ENCODE measurements around the gene ZSCAN23. TPM values are rescaled to one million over a fixed set of nuclear protein-coding genes. Genes with fewer than 3 reads are reported as not detected.
"Not testable (repeated sequence)": the region's sequence is repeated elsewhere in the genome, so short reads cannot be mapped to it uniquely, and the experiment has no call there.

Gene ZSCAN23
- under 1 TPM; 0.46 to 0.76 (median 0.69) TPM for total RNA-seq

DNA sequence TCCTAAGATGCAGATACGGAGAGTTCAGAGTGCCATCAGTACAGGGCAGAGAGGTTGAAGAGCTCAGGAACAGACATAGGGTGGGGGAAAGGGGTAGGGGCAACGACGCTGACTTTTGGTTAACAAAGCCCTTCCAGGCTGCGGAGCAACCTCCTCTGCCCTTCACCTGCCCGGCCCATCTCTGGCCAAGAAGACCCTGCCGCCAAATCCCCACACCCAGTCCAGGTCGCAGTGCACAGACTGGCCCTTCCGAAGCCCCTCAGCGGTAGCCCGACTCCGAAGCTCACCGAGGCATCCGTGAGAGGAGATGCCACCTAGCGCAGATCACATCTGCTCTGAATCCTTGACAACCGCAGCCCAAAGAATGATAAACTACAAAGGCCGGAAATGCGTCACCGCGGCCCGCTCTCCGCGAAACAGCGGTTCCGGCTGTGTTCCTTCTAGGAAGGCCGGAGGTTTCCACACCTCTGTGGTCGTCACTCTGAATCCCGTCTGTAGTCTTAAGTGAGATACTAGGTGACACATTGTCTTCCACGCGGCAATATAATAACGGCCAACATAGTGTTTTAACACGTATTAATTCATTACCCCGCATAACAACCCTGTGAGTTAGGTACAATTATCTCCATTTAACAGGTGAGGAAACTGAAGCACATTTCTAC lies at the start of gene ZSCAN23:
Gene ZSCAN23, minus strand, starts transcription at position 380 of the 662 bp plus-strand sequence. CDS start 7,225 bp downstream, outside the sequence.
- Mint-ChIP-seq H3K36me3 (ENCODE audit: insufficient read depth) (peaks cover 3% of the 10 kb centered on the region), H3K4me3 (peak within 1 kb of the TSS; percentile 98), H3K27me3 (ENCODE audit: low read depth) (peaks cover 41% of the 10 kb centered on the region), H3K9me3 (peaks cover 8% of the 10 kb centered on the region), H3K4me1 (ENCODE audit: low read depth) (peaks cover 26% of the 10 kb centered on the region)
- DNase-seq (peak; percentile 77), ATAC-seq (peak; percentile 95 to 96)

DNA sequence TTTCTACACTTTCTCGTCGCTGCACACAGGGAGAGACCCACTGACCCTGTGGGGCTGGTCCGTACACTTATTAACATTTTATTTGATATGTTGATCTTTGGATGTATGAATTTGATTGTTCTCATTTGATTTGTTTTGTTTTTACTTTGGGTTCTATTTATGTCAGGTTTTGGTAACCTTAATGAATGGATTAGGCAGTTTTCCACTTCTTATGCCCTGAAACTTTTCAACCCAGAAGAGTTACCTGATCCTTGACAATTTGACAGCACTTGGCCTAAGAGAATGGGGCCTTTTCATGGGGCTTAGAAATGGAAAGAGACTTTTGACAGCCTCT lies 48.7 kb upstream of the ZSCAN23 start:
- no peak overlapping the region for H3K4me3 Mint-ChIP-seq
- H3K9me3 Mint-ChIP-seq = no peaks in the 10 kb centered on the region
- peaks cover 19% of the 10 kb centered on the region for H3K4me1 Mint-ChIP-seq (ENCODE audit: low read depth)
- H3K27me3 Mint-ChIP-seq (ENCODE audit: low read depth) = peaks cover 61% of the 10 kb centered on the region
- DNase-seq (no peak), ATAC-seq (no peak)
- no peaks in the 10 kb centered on the region for H3K36me3 Mint-ChIP-seq (ENCODE audit: insufficient read depth)

DNA sequence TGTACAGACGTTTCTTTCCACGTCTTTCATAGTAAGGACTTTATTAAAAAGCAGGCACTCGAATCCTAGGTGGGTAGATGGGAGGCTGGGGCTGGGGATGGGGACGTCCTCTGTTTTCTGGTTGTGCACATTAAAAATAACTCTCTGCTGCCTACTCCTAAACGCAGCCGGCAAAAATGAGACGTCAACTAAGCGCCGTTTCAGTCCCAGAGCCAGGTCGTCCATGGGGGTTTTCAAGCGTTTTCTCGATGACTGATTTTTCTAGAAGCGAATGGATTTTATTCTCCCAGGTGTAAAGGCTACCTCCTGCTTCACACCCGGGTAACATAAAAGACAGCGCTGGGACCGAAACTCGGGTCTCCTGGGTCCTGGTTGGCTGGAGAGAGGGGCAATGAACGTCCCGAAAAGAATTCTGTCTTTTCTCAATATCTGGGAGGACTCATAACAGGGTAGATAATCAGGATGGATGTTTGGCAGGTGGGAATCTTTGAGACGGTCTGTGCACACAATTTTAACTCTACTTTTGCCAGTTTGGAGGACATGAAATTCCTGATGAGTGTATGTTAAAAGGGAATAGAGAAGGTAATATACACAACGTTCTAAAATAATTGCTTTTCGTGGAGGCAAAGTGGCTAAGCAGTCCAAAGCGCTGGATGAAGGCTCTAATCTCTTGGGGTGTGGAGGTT lies 47.1 kb upstream of the ZSCAN23 start:
- Mint-ChIP-seq H3K9me3 (no peaks in the 10 kb centered on the region), H3K27me3 (ENCODE audit: low read depth) (peaks cover 62% of the 10 kb centered on the region), H3K36me3 (ENCODE audit: insufficient read depth) (no peaks in the 10 kb centered on the region), H3K4me3 (peak overlapping the region; percentile 68), H3K4me1 (ENCODE audit: low read depth) (peaks cover 19% of the 10 kb centered on the region)
- ATAC-seq (peak; percentile 16 to 40), DNase-seq (no peak)

DNA sequence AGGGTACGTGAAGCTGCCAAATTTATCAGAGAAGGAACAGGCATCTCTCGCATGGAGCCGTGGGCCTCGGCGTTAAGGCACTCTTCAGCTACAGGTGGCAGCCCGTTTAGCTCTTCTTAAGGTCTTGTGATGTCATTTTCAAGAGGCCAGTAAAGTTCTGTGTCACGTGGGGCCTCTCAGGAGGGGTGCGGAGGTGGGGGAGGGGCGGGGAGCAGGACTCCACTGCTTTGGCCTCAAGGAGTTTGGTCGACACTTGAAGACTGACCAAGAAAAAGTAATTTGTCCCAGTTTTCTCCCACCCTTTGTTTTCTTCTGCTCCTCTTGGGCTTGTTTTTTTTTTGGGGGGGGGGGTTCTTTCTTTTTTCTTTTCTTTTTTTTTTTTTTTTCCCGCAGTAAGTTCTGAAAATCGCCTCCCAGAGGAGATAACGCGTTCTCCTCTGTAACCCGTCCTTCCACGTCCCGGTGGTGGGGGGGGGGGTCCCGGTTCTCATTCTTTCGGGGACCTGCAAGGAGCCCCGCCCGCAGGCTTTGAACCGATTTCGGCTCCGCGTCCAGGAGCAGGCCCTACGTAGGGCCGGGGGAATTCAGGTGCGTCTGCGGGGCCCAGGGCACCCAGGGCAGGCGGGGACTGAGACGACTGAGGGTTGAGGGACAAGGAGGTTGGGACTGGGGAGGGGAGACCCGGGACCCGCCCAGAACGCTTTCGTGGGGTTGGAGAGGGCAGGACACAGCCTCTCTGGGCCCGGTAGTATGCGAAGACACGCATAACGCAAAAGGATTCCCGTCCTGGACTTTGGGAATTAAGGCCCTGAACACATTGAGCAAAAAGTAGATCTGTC lies 46.3 kb upstream of the ZSCAN23 start:
- ATAC-seq (peak; percentile 69 to 77), DNase-seq (peak; percentile 12)
- peaks cover 19% of the 10 kb centered on the region for H3K4me1 Mint-ChIP-seq (ENCODE audit: low read depth)
- no peaks in the 10 kb centered on the region for H3K36me3 Mint-ChIP-seq (ENCODE audit: insufficient read depth)
- H3K4me3 Mint-ChIP-seq = peak overlapping the region; percentile 68
- H3K9me3 Mint-ChIP-seq = no peaks in the 10 kb centered on the region
- peaks cover 62% of the 10 kb centered on the region for H3K27me3 Mint-ChIP-seq (ENCODE audit: low read depth)

DNA sequence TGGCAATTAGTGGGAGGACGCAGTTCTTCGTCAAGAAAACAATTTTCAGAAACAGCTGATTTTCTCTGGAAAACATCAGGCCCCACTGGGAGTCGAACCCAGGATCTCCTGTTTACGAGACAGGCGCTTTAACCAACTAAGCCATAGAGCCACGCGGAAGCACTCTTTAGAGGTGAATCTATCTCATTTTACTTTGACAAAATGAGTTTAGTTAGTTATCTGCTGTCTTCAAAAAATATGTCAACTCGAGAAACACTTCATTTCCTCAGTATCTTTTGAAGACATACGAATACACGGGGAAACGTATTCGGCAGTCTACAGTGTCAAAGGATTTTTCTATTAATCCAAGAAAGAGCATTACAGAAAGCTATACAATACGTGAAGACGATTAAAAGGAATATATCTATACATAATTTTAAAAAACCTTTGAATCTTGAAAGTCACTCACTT lies 45.6 kb upstream of the ZSCAN23 start:
- Mint-ChIP-seq H3K27me3 (ENCODE audit: low read depth) (peaks cover 60% of the 10 kb centered on the region), H3K36me3 (ENCODE audit: insufficient read depth) (no peaks in the 10 kb centered on the region), H3K4me3 (peak overlapping the region; percentile 68), H3K4me1 (ENCODE audit: low read depth) (peaks cover 19% of the 10 kb centered on the region), H3K9me3 (no peaks in the 10 kb centered on the region)
- DNase-seq (no peak), ATAC-seq (peak in 1 of 2 donors; percentile 20)

DNA sequence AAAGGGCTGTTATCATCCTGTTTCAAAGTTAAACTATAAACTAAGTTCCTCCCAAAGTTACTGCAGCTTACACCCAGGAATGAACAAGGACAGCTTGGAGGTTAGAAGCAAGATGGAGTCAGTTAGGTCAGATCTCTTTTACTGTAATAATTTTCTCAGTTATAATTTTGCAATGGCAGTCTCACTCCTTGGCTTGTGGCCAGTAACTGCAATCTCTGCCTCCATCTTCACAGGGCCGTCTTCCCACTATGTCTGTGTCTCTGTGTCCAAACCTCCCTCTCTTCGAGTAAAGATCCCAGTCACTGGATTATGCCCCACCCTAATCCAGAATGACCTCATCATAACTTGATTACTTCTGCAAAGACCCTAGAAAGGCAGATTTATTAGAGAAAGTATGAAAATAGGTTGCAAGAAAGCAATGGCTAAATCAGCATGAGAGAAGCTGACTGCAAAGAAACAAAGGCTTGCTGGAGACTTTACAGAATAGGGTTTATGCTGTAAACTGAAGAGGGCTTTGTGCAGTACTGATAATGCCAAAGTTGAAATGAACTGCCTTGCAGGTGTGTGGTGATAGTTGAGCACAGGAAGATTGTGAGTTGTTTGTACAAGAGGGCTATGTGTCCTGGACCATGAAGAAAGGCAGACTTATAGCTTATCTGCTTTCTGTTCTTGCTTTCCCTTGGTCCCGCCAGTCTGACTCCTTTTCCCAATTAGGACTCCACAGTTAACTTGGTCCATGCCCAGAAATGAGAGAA lies 43.9 kb upstream of the ZSCAN23 start:
- H3K9me3 Mint-ChIP-seq = no peaks in the 10 kb centered on the region
- H3K4me1 Mint-ChIP-seq (ENCODE audit: low read depth) = peaks cover 19% of the 10 kb centered on the region
- H3K36me3 Mint-ChIP-seq (ENCODE audit: insufficient read depth) = no peaks in the 10 kb centered on the region
- H3K4me3 Mint-ChIP-seq = no peak overlapping the region
- peaks cover 60% of the 10 kb centered on the region for H3K27me3 Mint-ChIP-seq (ENCODE audit: low read depth)
- ATAC-seq (no peak), DNase-seq (no peak)

DNA sequence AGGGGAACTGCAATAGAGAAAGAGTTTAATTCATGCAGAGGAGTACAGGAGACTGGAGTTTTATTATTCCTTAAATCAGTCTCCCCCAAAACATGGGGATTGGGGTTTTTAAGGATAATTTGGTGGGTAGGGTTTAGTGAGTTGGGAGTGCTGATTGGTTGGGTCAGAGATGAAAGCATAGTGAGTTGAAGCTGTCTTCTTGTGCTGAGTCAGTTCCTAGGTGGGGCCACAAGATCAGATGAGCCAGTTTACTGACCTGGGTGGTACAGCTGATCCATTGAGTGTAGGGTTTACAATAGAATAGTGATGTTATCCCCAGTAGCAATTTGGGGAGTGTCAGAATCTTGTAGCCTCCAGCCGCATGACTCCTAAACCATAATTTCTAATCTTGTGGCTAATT lies 43.2 kb upstream of the ZSCAN23 start:
- Mint-ChIP-seq H3K4me1 (ENCODE audit: low read depth) (peaks cover 15% of the 10 kb centered on the region), H3K9me3 (no peaks in the 10 kb centered on the region), H3K4me3 (no peak overlapping the region), H3K27me3 (ENCODE audit: low read depth) (peaks cover 60% of the 10 kb centered on the region), H3K36me3 (ENCODE audit: insufficient read depth) (no peaks in the 10 kb centered on the region)
- DNase-seq (no peak), ATAC-seq (no peak)

DNA sequence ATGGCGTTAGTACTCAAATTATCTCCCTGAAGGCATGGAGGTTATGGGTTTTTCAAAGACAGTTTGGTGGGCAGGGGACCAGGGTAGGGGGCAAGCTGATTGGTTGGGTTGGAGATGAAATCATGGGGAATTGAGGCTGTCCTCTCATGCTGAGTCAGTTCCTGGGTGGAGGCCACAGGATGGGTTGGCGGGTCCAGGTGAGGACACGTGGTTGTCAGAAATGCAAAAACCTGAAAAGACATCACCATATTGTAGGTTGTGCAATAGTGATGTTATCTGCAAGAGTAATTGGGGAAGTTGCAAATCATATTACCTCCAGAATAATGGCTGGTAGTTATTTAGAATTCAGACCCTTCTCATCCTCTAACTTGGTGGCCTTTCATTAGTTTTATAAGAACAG lies 42.2 kb upstream of the ZSCAN23 start:
- Mint-ChIP-seq H3K4me1 (ENCODE audit: low read depth) (peaks cover 13% of the 10 kb centered on the region), H3K36me3 (ENCODE audit: insufficient read depth) (no peaks in the 10 kb centered on the region), H3K9me3 (no peaks in the 10 kb centered on the region), H3K4me3 (no peak overlapping the region), H3K27me3 (ENCODE audit: low read depth) (peaks cover 54% of the 10 kb centered on the region)
- no peak for DNase-seq
- no peak for ATAC-seq

DNA sequence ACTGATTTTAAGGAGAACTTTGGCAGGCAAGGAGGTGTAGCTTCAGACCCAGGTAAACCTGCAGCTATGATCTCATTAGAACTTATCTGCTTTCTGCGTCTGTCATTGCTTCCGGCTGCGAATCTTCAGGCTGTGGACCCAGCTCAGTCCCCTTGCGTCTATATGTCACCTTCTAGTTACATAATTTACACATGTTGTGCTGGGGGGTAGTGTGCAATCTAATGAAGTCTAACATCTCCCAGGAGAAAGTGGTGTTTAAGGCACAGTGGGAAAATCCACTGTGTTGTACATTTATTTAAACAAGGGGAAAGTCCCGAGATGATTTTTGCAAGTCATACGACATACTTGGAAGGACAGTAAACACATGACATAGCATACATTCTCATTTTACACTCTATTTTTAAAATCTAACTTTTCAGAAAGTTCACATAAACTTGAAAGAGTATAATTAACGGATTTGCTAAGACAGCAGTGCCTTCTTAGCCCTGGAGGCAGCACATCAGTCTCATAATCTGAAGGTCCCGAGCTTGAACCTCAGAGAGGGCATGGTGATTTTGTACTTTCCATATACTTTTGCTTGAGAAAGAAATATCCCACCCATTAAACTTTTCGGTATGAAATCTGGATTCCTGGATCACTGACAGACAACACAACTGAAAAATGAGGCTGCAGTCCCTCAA lies 37.1 kb upstream of the ZSCAN23 start:
- ATAC-seq (no peak), DNase-seq (no peak)
- H3K36me3 Mint-ChIP-seq (ENCODE audit: insufficient read depth) = no peaks in the 10 kb centered on the region
- no peaks in the 10 kb centered on the region for H3K9me3 Mint-ChIP-seq
- peaks cover 57% of the 10 kb centered on the region for H3K27me3 Mint-ChIP-seq (ENCODE audit: low read depth)
- peaks cover 3% of the 10 kb centered on the region for H3K4me1 Mint-ChIP-seq (ENCODE audit: low read depth)
- H3K4me3 Mint-ChIP-seq = no peak overlapping the region

DNA sequence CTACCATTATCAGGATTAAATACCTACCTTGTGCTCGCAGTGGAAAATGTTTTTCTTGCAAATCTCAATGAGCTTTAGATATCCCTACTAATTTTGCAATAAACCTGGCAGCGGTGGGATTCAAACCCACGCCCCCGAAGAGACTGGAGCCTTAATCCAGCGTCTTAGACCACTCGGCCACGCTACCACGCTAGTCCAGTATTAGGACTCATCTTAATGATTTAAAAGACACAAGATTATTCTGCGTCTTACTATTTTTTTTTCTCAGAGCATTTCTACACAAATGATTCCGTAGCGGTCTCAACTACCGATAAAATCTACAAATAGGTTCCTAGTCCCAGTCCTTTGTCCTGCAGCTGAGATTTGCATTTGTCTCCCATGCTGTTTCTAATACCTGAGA lies 35.2 kb upstream of the ZSCAN23 start:
- ATAC-seq = no peak
- Mint-ChIP-seq H3K9me3 (no peaks in the 10 kb centered on the region), H3K4me3 (no peak overlapping the region), H3K27me3 (ENCODE audit: low read depth) (peaks cover 66% of the 10 kb centered on the region), H3K36me3 (ENCODE audit: insufficient read depth) (no peaks in the 10 kb centered on the region), H3K4me1 (ENCODE audit: low read depth) (peaks cover 3% of the 10 kb centered on the region)
- DNase-seq = no peak

DNA sequence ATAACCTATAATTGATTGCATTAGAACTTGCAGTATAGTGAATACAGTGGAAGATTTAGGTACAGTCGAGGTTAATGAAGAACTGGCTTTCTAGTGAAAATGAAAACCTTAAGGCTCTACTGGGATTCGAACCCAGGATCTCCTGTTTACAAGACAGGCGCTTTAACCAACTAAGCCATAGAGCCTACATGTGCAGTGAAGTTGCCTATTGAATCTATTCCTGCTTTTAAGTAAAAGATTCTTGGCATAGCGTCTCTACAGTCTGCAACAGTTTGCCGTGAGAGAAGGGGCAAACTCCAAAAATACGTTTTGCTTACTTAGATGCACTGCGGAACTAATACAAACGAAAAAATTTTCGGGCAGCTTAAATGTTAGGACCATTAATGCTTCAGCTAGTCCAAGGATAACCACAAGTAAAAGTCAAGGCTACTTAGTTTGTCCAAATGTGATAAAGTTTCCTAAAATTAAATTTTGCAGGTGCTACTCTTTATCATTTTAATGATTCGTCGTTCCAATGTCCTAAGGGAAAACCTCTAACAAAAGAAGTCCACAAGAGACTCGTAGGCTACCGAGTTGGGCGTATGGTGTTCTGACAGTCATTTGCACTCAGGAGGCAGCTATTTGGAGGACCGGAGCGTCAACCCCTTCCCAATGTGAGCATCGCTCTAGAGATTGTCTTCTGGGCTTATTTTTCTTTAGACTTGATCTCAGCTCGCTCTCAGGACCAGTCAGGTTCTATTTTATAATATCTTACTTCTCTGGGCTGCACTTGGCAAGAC lies 31.3 kb upstream of the ZSCAN23 start:
- peak; percentile 66 to 73 for ATAC-seq
- Mint-ChIP-seq H3K9me3 (peaks cover 3% of the 10 kb centered on the region), H3K27me3 (ENCODE audit: low read depth) (peaks cover 60% of the 10 kb centered on the region), H3K4me3 (no peak overlapping the region), H3K36me3 (ENCODE audit: insufficient read depth) (no peaks in the 10 kb centered on the region), H3K4me1 (ENCODE audit: low read depth) (peaks cover 3% of the 10 kb centered on the region)
- no peak for DNase-seq

DNA sequence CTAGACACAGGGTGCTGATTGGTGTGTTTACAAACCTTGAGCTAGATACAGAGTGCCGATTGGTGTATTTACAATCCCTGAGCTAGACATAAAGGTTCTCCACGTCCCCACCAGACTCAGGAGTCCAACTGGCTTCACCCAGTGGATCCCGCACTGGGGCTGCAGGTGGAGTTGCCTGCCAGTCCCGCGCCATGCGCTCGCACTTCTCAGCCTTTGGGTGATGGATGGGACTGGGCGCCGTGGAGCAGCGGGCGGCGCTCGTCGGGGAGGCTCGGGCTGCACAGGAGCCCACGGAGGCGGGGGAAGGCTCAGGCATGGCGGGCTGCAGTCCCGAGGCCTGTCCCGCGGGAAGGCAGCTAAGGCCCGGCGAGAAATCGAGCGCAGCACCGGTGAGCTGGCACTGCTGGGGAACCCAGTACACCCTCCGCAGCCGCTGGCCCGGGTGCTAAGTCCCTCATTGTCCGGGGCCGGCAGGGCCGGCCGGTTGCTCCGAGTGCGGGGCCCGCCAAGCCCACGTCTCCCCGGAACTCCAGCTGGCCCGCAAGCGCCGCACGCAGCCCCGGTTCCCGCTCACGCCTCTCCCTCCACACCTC lies 26.0 kb upstream of the ZSCAN23 start:
- not testable (repeated sequence) for H3K9me3 Mint-ChIP-seq; H3K4me1 Mint-ChIP-seq (ENCODE audit: low read depth); H3K4me3 Mint-ChIP-seq; DNase-seq; H3K36me3 Mint-ChIP-seq (ENCODE audit: insufficient read depth); ATAC-seq
- peaks cover 40% of the 10 kb centered on the region for H3K27me3 Mint-ChIP-seq (ENCODE audit: low read depth)

DNA sequence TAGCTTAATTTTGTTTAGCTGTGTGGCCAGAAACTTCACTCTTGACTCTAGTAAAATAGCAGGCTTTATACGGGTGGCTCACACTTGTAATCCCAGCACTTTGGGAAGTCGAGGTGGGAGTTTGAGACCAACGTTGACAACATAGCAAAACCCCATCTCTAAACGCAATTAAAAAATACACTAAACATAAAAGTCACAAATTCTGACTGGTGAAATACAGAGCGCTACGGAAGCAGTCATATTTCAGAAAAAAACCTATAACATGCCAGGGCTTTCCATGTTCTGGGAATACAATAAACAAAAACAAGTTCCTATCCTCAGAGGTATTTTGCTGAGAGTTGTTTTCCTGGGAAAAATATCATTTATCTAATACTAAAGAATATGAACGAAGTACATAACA lies 24.8 kb upstream of the ZSCAN23 start:
- no peaks in the 10 kb centered on the region for H3K4me1 Mint-ChIP-seq (ENCODE audit: low read depth)

More for the DNA sequence above, 24.8 kb upstream of the ZSCAN23 start:
- ATAC-seq (no peak), DNase-seq (no peak)
- H3K9me3 Mint-ChIP-seq = peaks cover 6% of the 10 kb centered on the region
- no peak overlapping the region for H3K4me3 Mint-ChIP-seq
- no peaks in the 10 kb centered on the region for H3K36me3 Mint-ChIP-seq (ENCODE audit: insufficient read depth)
- peaks cover 43% of the 10 kb centered on the region for H3K27me3 Mint-ChIP-seq (ENCODE audit: low read depth)
